GM12878 (cell line): ENCODE measurements around the gene PFKFB3. TPM values are rescaled to one million over a fixed set of nuclear protein-coding genes. Genes with fewer than 3 reads are reported as not detected.

ENCODE experiments used
- ATAC-seq: fragments of 200-7000 bp; cut with Tn5 transposase; 3 replicates; pipeline ENCODE4 v1.9.1; 2020; ENCODE audit warnings: mild to moderate bottlenecking, moderate library complexity
- BruUV-seq: library from RNA; stranded (reverse); fragments of 400-500 nt; replicated peaks from 2 replicates; lab custom pipeline; 2021; lab: Mats Ljungman, UMichigan
- CTCF ChIA-PET: fragments of 300-600 bp; sonication (Branson Sonifier 250); formaldehyde crosslinking; extraction: SDS; loops from one replicate; lab custom pipeline; 2021; ENCODE audit warnings: inconsistent platforms; lab: Yijun Ruan, JAX
- POLR2A ChIA-PET: fragments of 350-600 bp; formaldehyde crosslinking; extraction: SDS; loops from one replicate; lab custom pipeline; 2021; ENCODE audit warnings: inconsistent platforms; lab: Charles Lee
- RAD21 ChIA-PET: fragments of 300-600 bp; sonication (Branson Sonifier 250); formaldehyde crosslinking; loops from one replicate; lab custom pipeline; 2023; ENCODE audit warnings: antibody characterized with exemption; ENCODE audit not compliant: unreplicated experiment; lab: Charles Lee
- SMC1A ChIA-PET: fragments of 300-600 bp; sonication (Branson Sonifier 250); formaldehyde crosslinking; loops from one replicate; lab custom pipeline; 2023; ENCODE audit not compliant: unreplicated experiment, uncharacterized antibody; lab: Charles Lee
- DNase-seq: peaks from one replicate; pipeline ENCODE4 v3.0.0-alpha.2; 2011; ENCODE audit warnings: low read depth, low spot score
- FAIRE-seq: peaks from 3 replicates; lab custom pipeline; 2011; peaks lifted over from hg19 to GRCh38; lab: Jason Lieb, UNC
- H2AFZ ChIP-seq: 2 replicates; pipeline ENCODE4 v1.6.0; 2011; ENCODE audit warnings: low read depth, low read length, control low read depth; ENCODE audit not compliant: control insufficient read depth
- H3K27ac ChIP-seq: 2 replicates; pipeline ENCODE4 v1.5.1; 2011; ENCODE audit warnings: control low read depth; ENCODE audit not compliant: control insufficient read depth, insufficient read depth
- H3K27me3 ChIP-seq, 2 experiments: replicated peaks in 1 of 2; 2 replicates each; pipeline versions ENCODE4 v1.6.0 to v1.6.1; 2011; ENCODE audit warnings: low read length in 1 of 2; ENCODE audit not compliant: control insufficient read depth in 2 of 2, insufficient read depth in 2 of 2
- H3K36me3 ChIP-seq, 2 experiments: 2 replicates each; pipeline ENCODE4 v1.5.1; 2011; ENCODE audit warnings: low read length in 1 of 2; ENCODE audit not compliant: control insufficient read depth in 2 of 2, insufficient read depth in 2 of 2
- H3K4me1 ChIP-seq: 2 replicates; pipeline ENCODE4 v1.6.1; 2011; ENCODE audit warnings: mild to moderate bottlenecking, low read length, moderate library complexity, mixed read lengths; ENCODE audit not compliant: control insufficient read depth, insufficient read depth
- H3K4me2 ChIP-seq: 2 replicates; pipeline ENCODE4 v1.6.0; 2011; ENCODE audit warnings: control low read depth; ENCODE audit not compliant: control insufficient read depth, insufficient read depth
- H3K4me3 ChIP-seq: fragments of 200-600 bp; sonication (generic); 2 replicates; pipeline ENCODE4 v1.5.1; 2016
- H3K79me2 ChIP-seq: 2 replicates; pipeline ENCODE4 v1.6.0; 2011; ENCODE audit warnings: low read length; ENCODE audit not compliant: control insufficient read depth, insufficient read depth
- H3K9ac ChIP-seq: 2 replicates; pipeline ENCODE4 v1.8.0; 2011; ENCODE audit warnings: low read length, control low read depth, mixed read lengths; ENCODE audit not compliant: control insufficient read depth, insufficient read depth
- H3K9me3 ChIP-seq: replicated peaks from 3 replicates; pipeline ENCODE4 v1.5.1; 2011; ENCODE audit warnings: mild to moderate bottlenecking, low read length; ENCODE audit not compliant: control insufficient read depth, insufficient read depth
- H4K20me1 ChIP-seq: 2 replicates; pipeline ENCODE4 v1.6.0; 2011; ENCODE audit not compliant: control insufficient read depth, insufficient read depth
- BCL11A ChIP-seq: IDR thresholded peaks from 2 replicates; pipeline ENCODE4 v1.6.1; 2011; ENCODE audit warnings: low read depth, low read length
- CREB1 ChIP-seq: IDR thresholded peaks from 2 replicates; pipeline ENCODE4 v1.6.1; 2012; ENCODE audit warnings: low read depth, mild to moderate bottlenecking, inconsistent platforms
- E2F4 ChIP-seq: IDR thresholded peaks from 2 replicates; pipeline ENCODE4 v1.6.1; 2012; ENCODE audit warnings: low read depth, low read length, improper control_type of control experiment
- EP300 ChIP-seq, 2 experiments: fragments of 150-350 bp in 1 of 2; IDR thresholded peaks; 2 replicates each; pipeline ENCODE4 v1.6.1; 2011 to 2012; ENCODE audit warnings: low read depth in 2 of 2, low read length in 2 of 2, borderline replicate concordance in 1 of 2, improper control_type of control experiment in 1 of 2, inconsistent platforms in 1 of 2; ENCODE audit not compliant: control insufficient read depth in 1 of 2
- ETV6 ChIP-seq, 2 experiments: fragments of 450-650 bp in 1 of 2; IDR thresholded peaks in 1 of 2; conservative IDR thresholded peaks in 1 of 2; 2 replicates each; pipeline ENCODE4 v1.6.1; 2014; ENCODE audit warnings: antibody characterized with exemption in 1 of 2, borderline replicate concordance in 1 of 2, low read depth in 1 of 2, mild to moderate bottlenecking in 1 of 2, moderate library complexity in 1 of 2
- HDGF ChIP-seq: fragments of 450-650 bp; IDR thresholded peaks from 2 replicates; pipeline ENCODE4 v1.6.1; 2016; ENCODE audit warnings: antibody characterized with exemption
- IRF5 ChIP-seq: fragments of 450-650 bp; IDR thresholded peaks from 2 replicates; pipeline ENCODE4 v1.6.1; 2017; ENCODE audit warnings: borderline replicate concordance
- MTA3 ChIP-seq: IDR thresholded peaks from 2 replicates; pipeline ENCODE4 v1.6.1; 2012; ENCODE audit warnings: low read length, inconsistent platforms, borderline replicate concordance
- MXI1 ChIP-seq: fragments of 150-350 bp; IDR thresholded peaks from 2 replicates; pipeline ENCODE4 v1.6.1; 2011; ENCODE audit warnings: low read depth, mild to moderate bottlenecking, inconsistent platforms, low read length, improper control_type of control experiment
- POLR2AphosphoS2 ChIP-seq: IDR thresholded peaks from 2 replicates; pipeline ENCODE4 v1.6.1; 2011; ENCODE audit warnings: low read depth, mild to moderate bottlenecking, low read length, improper control_type of control experiment, moderate library complexity
- RAD21 ChIP-seq: IDR thresholded peaks from 2 replicates; pipeline ENCODE4 v1.6.1; 2011; ENCODE audit warnings: mild to moderate bottlenecking, low read depth, low read length, moderate library complexity; ENCODE audit not compliant: insufficient read depth
- TARDBP ChIP-seq: IDR thresholded peaks from 2 replicates; pipeline ENCODE4 v1.6.1; 2016; ENCODE audit warnings: borderline replicate concordance
- TCF12 ChIP-seq: IDR thresholded peaks from 2 replicates; pipeline ENCODE4 v1.6.1; 2011; ENCODE audit warnings: low read depth, mild to moderate bottlenecking, low read length
- ZNF622 ChIP-seq: fragments of 450-650 bp; IDR thresholded peaks from 2 replicates; pipeline ENCODE4 v1.6.1; 2017; ENCODE audit warnings: mild to moderate bottlenecking, inconsistent platforms
- WGBS: methylation state at CpG from one replicate; pipeline ENCODE4 v1.1.6; 2016; ENCODE audit warnings: low lambda C conversion rate; ENCODE audit not compliant: insufficient replicate concordance, insufficient coverage; ENCODE audit errors: missing lambda C conversion rate; 5-methylcytosine and 5-hydroxymethylcytosine counted together
- in situ Hi-C: fragments of 300-500 bp; cut with MboI; formaldehyde crosslinking; loops from 9 replicates; pipeline ENCODE4 v1.14.3; 2018; ENCODE audit warnings: mixed read lengths
- intact Hi-C: fragments of 100-400 bp; cut with micrococcal nuclease; formaldehyde crosslinking; loops from one replicate; pipeline ENCODE4 v1.14.2; 2022; ENCODE audit not compliant: unreplicated experiment
- polyA plus RNA-seq, 11 experiments: library from polyadenylated mRNA; depleted of rRNA in 4 of 11; unstranded in 6 of 11; stranded (reverse) in 5 of 11; fragments of >200 nt; fragmentation: Nextera tagmentation in 4 of 11; fragmentation: Illumina TruSeq in 1 of 11; extraction: Ambion mirVana in 4 of 11; extraction: Trizol in 1 of 11; gene quantifications; 1 replicate in 1 of 11; 2 replicates in 10 of 11; pipeline versions ENCODE4 v1.2.1 to v1.2.3, GENCODE V29; 2011 to 2016; ENCODE audit warnings: inconsistent platforms in 2 of 11, missing spikeins in 2 of 11, low read depth in 1 of 11
- total RNA-seq, 4 experiments: library from RNA; depleted of rRNA in 3 of 4; stranded (reverse); fragments of >200 nt in 3 of 4; fragmentation: Illumina TruSeq in 1 of 4; extraction: Trizol in 1 of 4; gene quantifications; 2 replicates each; pipeline versions ENCODE4 v1.2.1 to v1.2.3, GENCODE V29; 2013 to 2021

PFKFB3 gene
- total and polyA plus RNA-seq, 10 of the 15 experiments (the other 5 are each of a cell fraction or from before 2014, with no cell fraction given), result 1.6 to 46.7 (median 13.7) TPM

- TF ChIP-seq ETV6 (conservative IDR thresholded peaks at IDR 0.05 in 1 of 2, IDR thresholded peaks at IDR 0.05 in 1 of 2; ENCODE audit: borderline replicate concordance in 1 of 2, low read depth in 1 of 2), result no peak
- TF ChIP-seq E2F4, result no peak
- TF ChIP-seq EP300 (IDR thresholded peaks at IDR 0.05; ENCODE audit: borderline replicate concordance in 1 of 2, control insufficient read depth in 1 of 2, low read depth in 2 of 2, low read length in 2 of 2), result no peak
- no peak for TF ChIP-seq IRF5
- TF ChIP-seq CREB1, result no peak
- TF ChIP-seq MTA3, result no peak
- TF ChIP-seq TCF12, result no peak
Observed at GRCh38 chr10:6228647-6229046, 25.9 kb downstream of the PFKFB3 start (continued).

- in situ Hi-C loops, result no loop called here
- WGBS, result 81% methylated on average over 10 of the region's 15 CpGs
- ATAC-seq, result no peak
Observed at GRCh38 chr10:6229290-6229689, 26.6 kb downstream of the PFKFB3 start.

More at GRCh38 chr10:6229290-6229689, 26.6 kb downstream of the PFKFB3 start:
- no peak overlapping the region for H2AFZ ChIP-seq
- TF ChIP-seq ZNF622 (no peak), HDGF (no peak), POLR2AphosphoS2 (no peak), RAD21 (no peak), BCL11A (no peak), MXI1 (no peak), TARDBP (no peak)
- no peak overlapping the region for H3K4me3 ChIP-seq
- ChIA-PET SMC1A (no interaction called here), RAD21 (interaction anchor here (0.5 kb wide), 1 partner anchor 62 kb away, joined by 5 read pairs; no protein-coding TSS in a partner anchor), POLR2A (no interaction called here), CTCF (no interaction called here)
- H3K27me3 ChIP-seq, result no peaks in the 10 kb centered on the region
- intact Hi-C loops, result no loop called here
- no TSS peak for BruUV-seq
- H3K9me3 ChIP-seq, result no peaks in the 10 kb centered on the region
- H3K9ac ChIP-seq, result no peak overlapping the region
- no peak overlapping the region for H3K27ac ChIP-seq
- H3K4me1 ChIP-seq, result no peaks in the 10 kb centered on the region
- FAIRE-seq (no peak), DNase-seq (no peak)
- no peaks in the 10 kb centered on the region for H3K79me2 ChIP-seq
- no peak overlapping the region for H3K4me2 ChIP-seq
- H4K20me1 ChIP-seq, result no peaks in the 10 kb centered on the region; the same call in 1 of the 2 replicates
- H3K36me3 ChIP-seq, result peaks cover 31 to 39% of the 10 kb centered on the region in 2 experiments
